A673 (cell line): ENCODE measurements around the gene KLK15. TPM values are rescaled to one million over a fixed set of nuclear protein-coding genes. Genes with fewer than 3 reads are reported as not detected.

Experiments
- BruUV-seq: library from RNA; stranded (reverse); fragments of 400-500 nt; replicated peaks from 2 replicates; lab custom pipeline; 2021; lab: Mats Ljungman, UMichigan
- CTCF ChIA-PET: fragments of 300-600 bp; sonication (Branson Sonifier 250); formaldehyde crosslinking; loops from one replicate; lab custom pipeline; 2022; ENCODE audit warnings: antibody characterized with exemption; lab: Charles Lee
- POLR2A ChIA-PET: fragments of 300-600 bp; sonication (Branson Sonifier 250); formaldehyde crosslinking; loops from one replicate; lab custom pipeline; 2022; ENCODE audit warnings: antibody characterized with exemption; ENCODE audit not compliant: low non-redundant PET; lab: Charles Lee
- DNase-seq: peaks from one replicate; pipeline ENCODE4 v3.0.0-alpha.2; 2015; ENCODE audit warnings: low spot score
- H3K27ac ChIP-seq: fragments of 200-600 bp; sonication (generic); 2 replicates; pipeline ENCODE4 v1.5.1; 2016; ENCODE audit warnings: mixed run types, low read depth, mild to moderate bottlenecking, mixed read lengths, antibody characterized with exemption, low read length; ENCODE audit not compliant: poor library complexity, severe bottlenecking
- H3K27me3 ChIP-seq: fragments of 200-600 bp; sonication (generic); replicated peaks from 2 replicates; pipeline ENCODE4 v1.6.1; 2017; ENCODE audit warnings: mixed run types, low read depth, mild to moderate bottlenecking, mixed read lengths, antibody characterized with exemption, low read length; ENCODE audit not compliant: insufficient read depth, poor library complexity
- H3K36me3 ChIP-seq: fragments of 200-600 bp; sonication (generic); 2 replicates; pipeline ENCODE4 v1.6.1; 2016; ENCODE audit warnings: mixed run types, mild to moderate bottlenecking, mixed read lengths, antibody characterized with exemption, low read length; ENCODE audit not compliant: insufficient read depth, poor library complexity, severe bottlenecking
- H3K4me1 ChIP-seq: fragments of 200-600 bp; sonication (generic); 2 replicates; pipeline ENCODE4 v1.6.1; 2017; ENCODE audit warnings: mixed run types, mild to moderate bottlenecking, mixed read lengths, antibody characterized with exemption, low read length; ENCODE audit not compliant: insufficient read depth, poor library complexity, severe bottlenecking
- H3K4me3 ChIP-seq: fragments of 200-600 bp; sonication (generic); 2 replicates; pipeline ENCODE4 v1.5.1; 2016; ENCODE audit warnings: low read depth, mixed run types, mild to moderate bottlenecking, mixed read lengths, low read length; ENCODE audit not compliant: poor library complexity, severe bottlenecking
- H3K9me3 ChIP-seq: fragments of 200-600 bp; sonication (generic); 2 replicates; pipeline ENCODE4 v1.6.1; 2016; ENCODE audit warnings: mixed run types, low read depth, mild to moderate bottlenecking, mixed read lengths, antibody characterized with exemption, low read length; ENCODE audit not compliant: poor library complexity, severe bottlenecking
- CTCF ChIP-seq: fragments of 300-800, 200-600 bp; sonication (generic); conservative IDR thresholded peaks from 2 replicates; pipeline ENCODE4 v1.5.1; 2017; ENCODE audit warnings: low read depth, mild to moderate bottlenecking, antibody characterized with exemption, low read length, moderate library complexity, mixed read lengths
- EZH2 ChIP-seq: fragments of 200-600 bp; sonication (generic); IDR thresholded peaks from 2 replicates; pipeline ENCODE4 v1.6.1; 2017; ENCODE audit warnings: borderline replicate concordance, low read depth, mild to moderate bottlenecking, mixed read lengths, antibody characterized with exemption, low read length; ENCODE audit not compliant: poor library complexity, severe bottlenecking
- intact Hi-C: fragments of 100-400 bp; cut with micrococcal nuclease; formaldehyde crosslinking; loops from one replicate; pipeline ENCODE4 v1.10.0; 2022; ENCODE audit not compliant: unreplicated experiment
- total RNA-seq: library from RNA; stranded (reverse); gene quantifications from 2 replicates; pipeline ENCODE4 v1.2.3, GENCODE V29; 2021

Gene KLK15
- total RNA-seq, 1 experiment from 2014 or later = not detected

- intact Hi-C loops = no loop called here
- no peak overlapping the region for H3K4me3 ChIP-seq
- no peak for DNase-seq
- ChIA-PET CTCF (no interaction called here), POLR2A (no interaction called here)
- peaks cover 97% of the 10 kb centered on the region for H3K27me3 ChIP-seq
- H3K9me3 ChIP-seq = no peaks in the 10 kb centered on the region
- no peak for TF ChIP-seq CTCF
- no peak for TF ChIP-seq EZH2
- H3K27ac ChIP-seq = no peak overlapping the region
- H3K4me1 ChIP-seq = no peaks in the 10 kb centered on the region
- H3K36me3 ChIP-seq = no peaks in the 10 kb centered on the region
- no TSS peak for BruUV-seq
These were observed 37.2 kb upstream of the KLK15 start for GRCh38 chr19:50870417-50871089.

- Histone ChIP-seq H3K36me3 (no peaks in the 10 kb centered on the region), H3K27ac (no peak overlapping the region), H3K9me3 (no peaks in the 10 kb centered on the region), H3K4me3 (no peak overlapping the region), H3K4me1 (no peaks in the 10 kb centered on the region), H3K27me3 (peaks cover 94% of the 10 kb centered on the region)
- ChIA-PET CTCF (no interaction called here), POLR2A (no interaction called here)
- TF ChIP-seq EZH2 (no peak), CTCF (no peak)
- no TSS peak for BruUV-seq
- intact Hi-C loops = no loop called here
- no peak for DNase-seq
These were observed 36.1 kb upstream of the KLK15 start for GRCh38 chr19:50869479-50869878.

GRCh38 chr19:50861496-50862286 lies 28.3 kb upstream of the KLK15 start:
- BruUV-seq = no TSS peak
- no peak for DNase-seq
- no peaks in the 10 kb centered on the region for H3K9me3 ChIP-seq
- H3K27me3 ChIP-seq = peaks cover 59% of the 10 kb centered on the region
- no peaks in the 10 kb centered on the region for H3K36me3 ChIP-seq
- no peak overlapping the region for H3K27ac ChIP-seq
- POLR2A ChIA-PET = no interaction called here
- CTCF ChIA-PET = no interaction called here
- TF ChIP-seq EZH2 = no peak
- no peak for TF ChIP-seq CTCF
- intact Hi-C loops = no loop called here
- no peaks in the 10 kb centered on the region for H3K4me1 ChIP-seq
- no peak overlapping the region for H3K4me3 ChIP-seq
